DND-41 (cell line): Measurements from ENCODE around the gene SAT1.

Experiments used
- CTCF ChIP-seq: IDR thresholded peaks from 2 replicates; pipeline ENCODE4 v1.5.1; 2012; ENCODE audit warnings: borderline replicate concordance, low read length, moderate library complexity, mild to moderate bottlenecking; ENCODE audit not compliant: poor library complexity, severe bottlenecking; ENCODE audit errors: extremely low read depth
- EZH2 ChIP-seq: IDR thresholded peaks from 3 replicates; pipeline ENCODE4 v1.6.1; 2012; ENCODE audit warnings: borderline replicate concordance, low read depth, mild to moderate bottlenecking, moderate library complexity, low read length, inconsistent platforms; ENCODE audit not compliant: severe bottlenecking

DNA sequence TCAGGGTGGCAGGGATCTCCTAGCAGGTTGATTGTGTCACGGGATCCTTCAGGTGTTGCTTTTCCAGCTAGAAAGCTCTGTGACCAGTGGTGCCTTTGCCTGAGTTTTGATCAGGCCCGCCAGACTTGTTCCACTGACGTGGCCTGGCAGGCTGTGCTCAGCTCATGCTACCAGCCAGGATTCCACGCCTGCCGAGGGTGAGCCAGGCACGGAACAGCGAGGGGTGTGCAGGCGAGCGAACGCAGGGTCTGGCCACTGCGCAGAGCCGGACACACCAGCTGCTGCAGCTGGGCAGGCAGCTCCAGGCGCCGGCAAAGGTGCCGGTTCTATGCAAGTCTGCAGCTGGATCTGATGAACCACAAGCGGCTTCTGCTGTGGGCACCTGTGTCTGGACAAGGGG lies 17.1 kb upstream of the SAT1 start:
- TF ChIP-seq CTCF (no peak), EZH2 (no peak)
